ENCODE measurements around the gene SLC9A3. TPM values are rescaled to one million over a fixed set of nuclear protein-coding genes. Genes with fewer than 3 reads are reported as not detected.

Gene SLC9A3
- total RNA-seq, 4 donors from 2014 or later = 1.7 to 5.0 (median 2.8) TPM

DNA sequence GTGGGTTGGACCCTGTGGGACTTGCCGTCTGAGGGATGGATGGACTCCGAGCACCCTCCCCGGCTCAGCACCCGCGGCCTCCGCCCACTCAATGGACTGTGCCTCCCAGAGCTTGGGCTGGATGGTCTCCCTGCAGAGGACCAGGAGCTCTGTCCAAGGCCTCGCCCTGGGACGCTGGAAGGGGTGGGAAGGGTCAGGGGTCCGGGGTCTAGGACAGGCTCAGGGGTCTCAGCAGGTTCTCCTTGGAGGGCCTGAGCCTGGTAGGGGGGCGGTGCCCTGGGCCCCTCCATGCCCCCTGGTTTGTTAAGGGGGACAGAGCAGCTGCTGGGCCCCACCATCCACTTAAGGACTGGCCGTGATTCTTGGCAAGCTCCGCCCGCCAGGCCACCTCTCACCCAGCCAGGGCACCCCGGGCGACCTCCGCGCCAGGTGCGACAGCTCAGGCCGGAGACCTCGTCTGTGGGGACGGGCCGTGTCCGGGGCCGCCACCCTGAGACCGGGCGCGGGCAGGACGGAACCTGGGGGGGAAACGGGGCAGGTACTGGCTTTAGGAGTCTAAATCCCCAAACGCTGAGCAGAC, 52.1 kb downstream of the SLC9A3 start:
- 27% methylated on average over 20 of the region's 30 CpGs for WGBS
- TF ChIP-seq, protein P1, sequence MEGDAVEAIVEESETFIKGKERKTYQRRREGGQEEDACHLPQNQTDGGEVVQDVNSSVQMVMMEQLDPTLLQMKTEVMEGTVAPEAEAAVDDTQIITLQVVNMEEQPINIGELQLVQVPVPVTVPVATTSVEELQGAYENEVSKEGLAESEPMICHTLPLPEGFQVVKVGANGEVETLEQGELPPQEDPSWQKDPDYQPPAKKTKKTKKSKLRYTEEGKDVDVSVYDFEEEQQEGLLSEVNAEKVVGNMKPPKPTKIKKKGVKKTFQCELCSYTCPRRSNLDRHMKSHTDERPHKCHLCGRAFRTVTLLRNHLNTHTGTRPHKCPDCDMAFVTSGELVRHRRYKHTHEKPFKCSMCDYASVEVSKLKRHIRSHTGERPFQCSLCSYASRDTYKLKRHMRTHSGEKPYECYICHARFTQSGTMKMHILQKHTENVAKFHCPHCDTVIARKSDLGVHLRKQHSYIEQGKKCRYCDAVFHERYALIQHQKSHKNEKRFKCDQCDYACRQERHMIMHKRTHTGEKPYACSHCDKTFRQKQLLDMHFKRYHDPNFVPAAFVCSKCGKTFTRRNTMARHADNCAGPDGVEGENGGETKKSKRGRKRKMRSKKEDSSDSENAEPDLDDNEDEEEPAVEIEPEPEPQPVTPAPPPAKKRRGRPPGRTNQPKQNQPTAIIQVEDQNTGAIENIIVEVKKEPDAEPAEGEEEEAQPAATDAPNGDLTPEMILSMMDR (IDR thresholded peaks at IDR 0.05) = no peak
- TF ChIP-seq POLR2A (IDR thresholded peaks at IDR 0.05; ENCODE audit: low read depth) = no peak
- no peak for TF ChIP-seq POLR2AphosphoS5 (IDR thresholded peaks at IDR 0.05)
- no peak for TF ChIP-seq EP300 (IDR thresholded peaks at IDR 0.05)
- Histone ChIP-seq H3K9me3 (no peaks in the 10 kb centered on the region), H3K4me3 (peak overlapping the region; percentile 83 to 98 (median 91)), H3K27me3 (peaks cover 0 to 26% (median 22%) of the 10 kb centered on the region in 4 donors), H3K36me3 (peaks cover 0 to 20% (median under 1%) of the 10 kb centered on the region in 4 donors), H3K27ac (replicated peaks in 1 of 4) (peak overlapping the region; percentile 78 to 83 (median 81)), H3K4me1 (peaks cover 23 to 49% (median 38%) of the 10 kb centered on the region in 4 donors)
- DNase-seq (ENCODE audit: extremely low spot score) = no peak
- intact Hi-C loops (cut with DNase I) = loop anchor here (5.0 kb wide), 1 partner anchor 140 kb away; the partner anchor contains the start of gene CEP72

DNA sequence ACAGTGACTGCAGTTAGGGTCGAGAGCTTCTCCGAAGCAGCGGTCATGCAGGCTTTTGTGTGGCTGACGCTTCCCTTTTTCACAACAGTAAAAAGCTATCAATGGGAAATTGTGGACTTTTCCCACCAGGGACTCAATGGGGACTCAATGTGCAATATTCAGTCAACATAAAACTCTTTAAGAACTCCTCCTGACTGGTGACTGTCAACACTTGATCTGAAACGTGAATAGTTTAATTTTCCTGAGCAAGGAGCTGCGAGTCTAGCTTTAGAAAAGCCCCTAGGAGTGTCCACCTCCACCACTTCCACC, 52.5 kb downstream of the SLC9A3 start:
- Histone ChIP-seq H3K36me3 (peaks cover 0 to 24% (median 5%) of the 10 kb centered on the region in 4 donors), H3K27me3 (peaks cover 0 to 21% (median 18%) of the 10 kb centered on the region in 4 donors), H3K9me3 (no peaks in the 10 kb centered on the region), H3K4me3 (peak overlapping the region; percentile 83 to 98 (median 91)), H3K27ac (replicated peaks in 1 of 4) (peak overlapping the region in 2 of 4 donors; percentile 81 to 83), H3K4me1 (peaks cover 23 to 49% (median 38%) of the 10 kb centered on the region in 4 donors)
- intact Hi-C loops (cut with DNase I) = loop anchor here (5.0 kb wide), 1 partner anchor 141 kb away; the partner anchor contains the start of gene CEP72
- no peak for DNase-seq (ENCODE audit: extremely low spot score)
- 100% methylated on average over 2 of the region's 6 CpGs for WGBS
- TF ChIP-seq POLR2A (IDR thresholded peaks at IDR 0.05; ENCODE audit: low read depth) = no peak
- TF ChIP-seq, protein P1 (IDR thresholded peaks at IDR 0.05) = no peak
- TF ChIP-seq EP300 (IDR thresholded peaks at IDR 0.05) = no peak
- TF ChIP-seq POLR2AphosphoS5 (IDR thresholded peaks at IDR 0.05) = no peak

DNA sequence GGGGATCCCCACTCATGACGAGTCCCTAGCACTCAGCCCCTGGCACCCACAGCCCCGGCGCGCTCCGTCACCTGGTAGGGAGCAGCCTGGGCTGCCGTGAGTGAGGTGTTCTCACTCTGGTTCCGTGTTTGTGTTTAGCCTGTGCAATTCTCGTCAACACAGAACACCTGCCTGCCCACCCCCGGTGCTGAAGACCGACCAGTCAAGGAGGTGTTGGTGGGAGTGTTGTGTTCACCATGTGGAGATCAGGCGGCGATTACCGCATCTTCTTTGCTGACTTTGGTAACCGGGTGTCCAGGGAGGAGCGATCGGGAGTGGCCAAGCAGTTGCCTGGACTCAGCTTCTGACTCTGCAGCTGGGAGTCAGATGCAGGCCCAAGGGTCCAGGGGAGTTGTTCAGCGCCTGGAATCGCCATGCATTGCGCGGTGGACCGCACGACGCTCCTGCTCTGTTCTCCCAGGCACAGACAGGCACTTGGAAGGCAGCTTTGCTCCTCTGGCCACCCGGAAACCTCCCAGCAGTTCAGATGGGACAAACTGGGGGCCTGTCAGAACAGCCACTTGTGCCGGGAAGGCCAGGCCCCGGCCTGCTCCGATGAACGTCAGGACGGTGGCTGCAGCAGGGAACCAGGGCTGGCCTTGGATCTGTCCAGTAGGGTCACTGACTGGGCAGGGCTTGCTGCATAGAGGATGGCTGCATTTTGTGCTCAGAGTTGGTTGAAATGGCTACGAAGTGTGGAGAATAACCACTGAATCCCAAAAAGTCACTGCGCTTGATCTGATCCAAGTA, 53.1 kb downstream of the SLC9A3 start:
- H3K4me1 ChIP-seq = peaks cover 23 to 49% (median 38%) of the 10 kb centered on the region in 4 donors
- TF ChIP-seq POLR2A (IDR thresholded peaks at IDR 0.05; ENCODE audit: low read depth) = no peak
- TF ChIP-seq EP300 (IDR thresholded peaks at IDR 0.05) = no peak
- TF ChIP-seq, protein P1 (IDR thresholded peaks at IDR 0.05) = no peak
- TF ChIP-seq POLR2AphosphoS5 (IDR thresholded peaks at IDR 0.05) = no peak
- WGBS = 93% methylated on average over 18 of the region's 31 CpGs
- peaks cover 2 to 30% (median 11%) of the 10 kb centered on the region in 4 donors for H3K36me3 ChIP-seq
- H3K27ac ChIP-seq (replicated peaks in 1 of 4) = no peak overlapping the region
- no peaks in the 10 kb centered on the region for H3K9me3 ChIP-seq
- intact Hi-C loops (cut with DNase I) = loop anchor here (5.0 kb wide), 1 partner anchor 141 kb away; the partner anchor contains the start of gene CEP72
- DNase-seq (ENCODE audit: extremely low spot score) = no peak
- H3K4me3 ChIP-seq = peak overlapping the region in 2 of 4 donors; percentile 86 to 96
- H3K27me3 ChIP-seq = peaks cover 0 to 16% (median 13%) of the 10 kb centered on the region in 4 donors

DNA sequence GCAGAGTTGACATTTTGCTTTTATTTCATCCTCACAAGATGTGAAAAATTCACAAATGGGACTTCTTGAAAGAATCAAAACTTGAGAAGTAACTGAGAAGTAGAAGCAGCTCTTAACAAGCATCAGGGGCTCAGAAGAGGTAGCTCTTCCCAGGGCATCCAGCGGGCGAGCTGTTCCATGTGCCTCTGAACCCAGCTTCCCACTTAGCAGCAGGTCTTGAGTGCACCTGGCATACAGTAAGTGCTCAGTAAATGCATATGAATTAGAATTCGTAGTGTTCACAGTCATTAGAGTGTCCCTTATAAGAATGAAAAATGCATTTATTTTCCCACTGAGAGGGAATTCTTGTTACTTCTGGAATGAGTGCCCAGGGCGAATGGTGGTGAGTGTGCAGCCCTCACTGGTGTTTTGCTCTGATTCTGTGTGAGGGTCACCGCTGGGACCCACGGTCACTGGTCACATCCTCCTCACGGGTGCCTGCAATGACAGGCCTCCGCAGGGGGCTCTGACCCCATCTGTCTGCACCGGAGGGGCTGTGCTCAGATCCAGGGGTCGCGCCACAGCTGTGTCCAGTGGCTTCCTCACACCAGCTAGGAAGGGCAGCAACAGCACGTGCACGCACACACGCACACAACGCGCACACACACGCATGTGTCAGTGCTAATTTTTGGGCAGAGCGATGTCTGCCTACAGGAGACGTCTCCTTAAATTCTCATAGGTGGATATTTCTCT, 54.3 kb downstream of the SLC9A3 start:
- WGBS = 89% methylated on average over 15 of the region's 19 CpGs
- H3K9me3 ChIP-seq = no peaks in the 10 kb centered on the region
- no peak for DNase-seq (ENCODE audit: extremely low spot score)
- H3K4me3 ChIP-seq = no peak overlapping the region
- TF ChIP-seq POLR2A (IDR thresholded peaks at IDR 0.05; ENCODE audit: low read depth) (no peak), POLR2AphosphoS5 (IDR thresholded peaks at IDR 0.05) (no peak), EP300 (IDR thresholded peaks at IDR 0.05) (no peak)
- TF ChIP-seq, protein P1 (IDR thresholded peaks at IDR 0.05) = no peak
- peaks cover 12 to 42% (median 23%) of the 10 kb centered on the region in 4 donors for H3K36me3 ChIP-seq
- peaks cover 18 to 37% (median 30%) of the 10 kb centered on the region in 4 donors for H3K4me1 ChIP-seq
- H3K27me3 ChIP-seq = peaks cover 0 to 3% (median 2%) of the 10 kb centered on the region in 4 donors
- H3K27ac ChIP-seq (replicated peaks in 1 of 4) = no peak overlapping the region
- intact Hi-C loops (cut with DNase I) = loop anchor here (5.0 kb wide), 1 partner anchor 142 kb away; the partner anchor contains the start of gene CEP72

All from esophagus muscularis mucosa (tissue), 4 donors.